OCI-LY1 (cell line): ENCODE data around the gene LRIT2.

Experiments used
- H2AFZ ChIP-seq: fragments of 200-600 bp; sonication (generic), shearing (Covaris generic); 2 replicates; pipeline ENCODE4 v1.6.0; 2014; ENCODE audit warnings: antibody characterized with exemption, mild to moderate bottlenecking, low read length
- H3F3A ChIP-seq: fragments of 200-600 bp; sonication (generic), shearing (Covaris generic); 2 replicates; pipeline ENCODE4 v1.6.0; 2014; ENCODE audit warnings: mild to moderate bottlenecking, antibody characterized with exemption, low read length, moderate library complexity; ENCODE audit not compliant: insufficient read depth
- H3K27ac ChIP-seq: fragments of 200-600 bp; sonication (generic); 2 replicates; pipeline ENCODE4 v1.5.1; 2014; ENCODE audit warnings: low read length, mixed run types, mild to moderate bottlenecking, low read depth; ENCODE audit not compliant: poor library complexity, severe bottlenecking
- H3K27me3 ChIP-seq: fragments of 200-600 bp; sonication (generic); 2 replicates; pipeline ENCODE4 v1.6.0; 2014; ENCODE audit warnings: antibody characterized with exemption, mild to moderate bottlenecking, low read length, moderate library complexity; ENCODE audit not compliant: insufficient read depth
- H3K36me3 ChIP-seq: fragments of 200-600 bp; sonication (generic); 2 replicates; pipeline ENCODE4 v1.6.1; 2014; ENCODE audit warnings: mild to moderate bottlenecking, antibody characterized with exemption, low read length, moderate library complexity, mixed read lengths; ENCODE audit not compliant: insufficient read depth
- H3K4me1 ChIP-seq: fragments of 200-600 bp; sonication (generic); 2 replicates; pipeline ENCODE4 v1.5.1; 2014; ENCODE audit warnings: mild to moderate bottlenecking, low read length, moderate library complexity; ENCODE audit not compliant: insufficient read depth, severe bottlenecking
- H3K4me2 ChIP-seq: fragments of 200-600 bp; sonication (generic), shearing (Covaris generic); 2 replicates; pipeline ENCODE4 v1.6.1; 2014; ENCODE audit warnings: low read length
- H3K4me3 ChIP-seq: fragments of 200-600 bp; sonication (generic); 2 replicates; pipeline ENCODE4 v1.5.1; 2014; ENCODE audit warnings: low read length, low read depth, mild to moderate bottlenecking, mixed read lengths; ENCODE audit not compliant: poor library complexity, severe bottlenecking
- H3K79me2 ChIP-seq: fragments of 200-600 bp; shearing (Covaris generic); 2 replicates; pipeline ENCODE4 v1.6.1; 2016; ENCODE audit warnings: mixed run types, low read length, mixed read lengths; ENCODE audit not compliant: insufficient read depth
- H3K9ac ChIP-seq: fragments of 200-600 bp; sonication (generic), shearing (Covaris generic); 2 replicates; pipeline ENCODE4 v1.6.1; 2014; ENCODE audit warnings: mild to moderate bottlenecking, low read length, mixed read lengths
- H3K9me2 ChIP-seq: fragments of 200-600 bp; sonication (generic), shearing (Covaris generic); 2 replicates; pipeline ENCODE4 v1.6.1; 2014; ENCODE audit warnings: low read depth, mild to moderate bottlenecking, low read length, mixed read lengths
- H3K9me3 ChIP-seq: fragments of 200-600 bp; shearing (Covaris generic); 2 replicates; pipeline ENCODE4 v1.6.1; 2014; ENCODE audit warnings: low read length, mixed read lengths
- H4K20me1 ChIP-seq: fragments of 200-600 bp; sonication (generic), shearing (Covaris generic); 2 replicates; pipeline ENCODE4 v1.6.0; 2016; ENCODE audit warnings: mild to moderate bottlenecking, low read length; ENCODE audit not compliant: insufficient read depth
- CTCF ChIP-seq: fragments of 200-600 bp; sonication (generic), shearing (Covaris generic); IDR thresholded peaks from 2 replicates; pipeline ENCODE4 v1.5.1; 2017; ENCODE audit warnings: mild to moderate bottlenecking, antibody characterized with exemption, low read length, moderate library complexity, mixed read lengths
- EZH2 ChIP-seq: fragments of 200-600 bp; sonication (generic), shearing (Covaris generic); IDR thresholded peaks from 2 replicates; pipeline ENCODE4 v1.8.0; 2017; ENCODE audit warnings: borderline replicate concordance, mixed run types, mild to moderate bottlenecking, antibody characterized with exemption, low read length, moderate library complexity, mixed read lengths

Gene LRIT2

GRCh38 chr10:84227810-84228209 lies 2.5 kb upstream of the LRIT2 start:
- H4K20me1 ChIP-seq = no peaks in the 10 kb centered on the region
- no peak overlapping the region for H3K4me2 ChIP-seq
- no peaks in the 10 kb centered on the region for H3K4me1 ChIP-seq
- H3K36me3 ChIP-seq = no peaks in the 10 kb centered on the region
- H3K79me2 ChIP-seq = no peaks in the 10 kb centered on the region
- H3K27me3 ChIP-seq = no peaks in the 10 kb centered on the region
- H3F3A ChIP-seq = no peaks in the 10 kb centered on the region
- H3K9me3 ChIP-seq = no peaks in the 10 kb centered on the region
- H2AFZ ChIP-seq = no peak overlapping the region
- H3K4me3 ChIP-seq = no peak overlapping the region
- H3K27ac ChIP-seq = no peak overlapping the region
- no peak overlapping the region for H3K9ac ChIP-seq
- no peaks in the 10 kb centered on the region for H3K9me2 ChIP-seq
- no peak for TF ChIP-seq EZH2

- Histone ChIP-seq H3K36me3 (no peaks in the 10 kb centered on the region), H3K4me3 (no peak overlapping the region), H3K79me2 (no peaks in the 10 kb centered on the region), H3F3A (no peaks in the 10 kb centered on the region), H3K4me1 (no peaks in the 10 kb centered on the region), H4K20me1 (no peaks in the 10 kb centered on the region), H3K9ac (no peak overlapping the region), H3K27me3 (no peaks in the 10 kb centered on the region; the same call in 1 of the 2 replicates), H3K9me3 (no peaks in the 10 kb centered on the region), H3K27ac (no peak overlapping the region), H3K9me2 (no peaks in the 10 kb centered on the region), H3K4me2 (no peak overlapping the region), H2AFZ (no peak overlapping the region)
- no peak for TF ChIP-seq EZH2
Measured at GRCh38 chr10:84226616-84227015, 1.3 kb upstream of the LRIT2 start.

- Histone ChIP-seq H3K4me1 (no peaks in the 10 kb centered on the region), H2AFZ (no peak overlapping the region), H3K9me3 (no peaks in the 10 kb centered on the region), H4K20me1 (no peaks in the 10 kb centered on the region), H3K36me3 (no peaks in the 10 kb centered on the region), H3K9ac (no peak overlapping the region), H3K9me2 (no peaks in the 10 kb centered on the region), H3K79me2 (no peaks in the 10 kb centered on the region), H3K4me3 (no peak overlapping the region), H3K4me2 (no peak overlapping the region), H3K27me3 (no peaks in the 10 kb centered on the region; the same call in 1 of the 2 replicates), H3K27ac (no peak overlapping the region), H3F3A (no peaks in the 10 kb centered on the region)
- no peak for TF ChIP-seq EZH2
- TF ChIP-seq CTCF = no peak
Measured at GRCh38 chr10:84224411-84225028, 824 bp downstream of the LRIT2 start.

- no peak overlapping the region for H3K9ac ChIP-seq
- H3K9me3 ChIP-seq = no peaks in the 10 kb centered on the region
- H3K4me1 ChIP-seq = no peaks in the 10 kb centered on the region
- no peaks in the 10 kb centered on the region; the same call in 1 of the 2 replicates for H3K36me3 ChIP-seq
- H3K27ac ChIP-seq = no peak overlapping the region
- no peaks in the 10 kb centered on the region for H3K79me2 ChIP-seq
- no peak overlapping the region for H3K4me3 ChIP-seq
- TF ChIP-seq EZH2 (no peak), CTCF (no peak)
- no peak overlapping the region for H2AFZ ChIP-seq
- H3K27me3 ChIP-seq = peaks cover 5% of the 10 kb centered on the region; the same call in 1 of the 2 replicates
- H3F3A ChIP-seq = no peaks in the 10 kb centered on the region
- no peak overlapping the region for H3K4me2 ChIP-seq
- no peaks in the 10 kb centered on the region for H4K20me1 ChIP-seq
- no peaks in the 10 kb centered on the region for H3K9me2 ChIP-seq
Measured at GRCh38 chr10:84221916-84222315, 3.4 kb downstream of the LRIT2 start.
